PFSK-1 (cell line): ENCODE measurements around the gene TBCD.

ENCODE experiments used
- FOXP2 ChIP-seq: optimal IDR thresholded peaks from 2 replicates; pipeline ENCODE3; 2011; ENCODE audit warnings: borderline replicate concordance, control low read depth, inconsistent platforms; ENCODE audit not compliant: insufficient read depth; ENCODE audit errors: extremely low read length, extremely low read depth
- POLR2AphosphoS5 ChIP-seq: IDR thresholded peaks from 2 replicates; pipeline ENCODE4 v1.6.1; 2012; ENCODE audit warnings: low read depth, mild to moderate bottlenecking, control low read depth, low read length, moderate library complexity
- REST ChIP-seq, 2 experiments: IDR thresholded peaks; 2 replicates each; pipeline versions ENCODE4 v1.6.1 to v1.8.0; 2011 to 2012; ENCODE audit warnings: low read depth in 2 of 2, low read length in 2 of 2, control low read depth in 1 of 2, inconsistent platforms in 1 of 2, mild to moderate bottlenecking in 1 of 2, moderate library complexity in 1 of 2; ENCODE audit not compliant: insufficient read depth in 1 of 2
- SIN3A ChIP-seq: IDR thresholded peaks from 2 replicates; pipeline ENCODE4 v1.6.1; 2012; ENCODE audit warnings: mild to moderate bottlenecking, low read length, moderate library complexity, borderline replicate concordance; ENCODE audit not compliant: insufficient read depth
- TAF1 ChIP-seq: IDR thresholded peaks from 2 replicates; pipeline ENCODE4 v1.6.1; 2012; ENCODE audit warnings: low read length, control low read depth, borderline replicate concordance; ENCODE audit not compliant: insufficient read depth

TBCD gene

GRCh38 chr17:82949361-82949760 lies 197.5 kb downstream of the TBCD start:
- TF ChIP-seq TAF1 (no peak), FOXP2 (no peak), POLR2AphosphoS5 (no peak), SIN3A (no peak), REST (IDR thresholded peaks at IDR 0.05; ENCODE audit: insufficient read depth in 1 of 2, low read depth in 2 of 2, low read length in 2 of 2) (no peak)

GRCh38 chr17:82949984-82950383 lies 198.1 kb downstream of the TBCD start:
- TF ChIP-seq SIN3A (no peak), POLR2AphosphoS5 (no peak), TAF1 (no peak), REST (IDR thresholded peaks at IDR 0.05; ENCODE audit: insufficient read depth in 1 of 2, low read depth in 2 of 2, low read length in 2 of 2) (no peak), FOXP2 (no peak)

DNA sequence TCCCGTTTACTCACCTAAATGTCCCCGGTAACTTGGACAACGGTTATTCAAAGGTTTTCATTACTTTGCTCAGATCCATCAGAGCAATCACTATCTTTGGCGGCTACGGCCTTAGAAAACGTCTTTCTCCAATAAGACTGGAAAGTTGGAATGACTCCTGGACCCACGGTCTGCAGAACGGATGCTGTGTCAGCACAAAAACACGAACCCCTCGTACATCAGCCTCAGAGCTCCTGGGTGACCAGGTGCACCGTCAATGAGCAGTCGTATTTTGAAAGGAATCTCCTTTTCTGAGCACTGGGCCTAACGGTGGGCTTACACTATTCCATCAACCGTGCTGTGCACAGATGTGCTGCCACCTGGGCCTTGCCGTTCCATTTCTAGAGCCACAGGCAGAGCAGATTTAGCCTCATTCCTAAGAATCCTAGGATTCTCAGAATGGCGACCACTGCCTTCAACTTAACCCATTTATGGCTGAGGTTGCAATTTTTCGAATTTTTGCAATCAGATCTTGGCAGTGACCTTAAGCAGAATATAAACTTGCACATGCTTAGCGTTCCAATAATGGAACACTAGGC lies 198.7 kb downstream of the TBCD start:
- no peak for TF ChIP-seq FOXP2
- no peak for TF ChIP-seq TAF1
- TF ChIP-seq SIN3A, result no peak
- TF ChIP-seq REST (IDR thresholded peaks at IDR 0.05; ENCODE audit: insufficient read depth in 1 of 2, low read depth in 2 of 2, low read length in 2 of 2), result no peak
- no peak for TF ChIP-seq POLR2AphosphoS5

GRCh38 chr17:82952019-82952418 lies 200.2 kb downstream of the TBCD start:
- no peak for TF ChIP-seq SIN3A
- TF ChIP-seq TAF1, result no peak

GRCh38 chr17:82956146-82956725 lies 204.4 kb downstream of the TBCD start:
- TF ChIP-seq POLR2AphosphoS5 (no peak), SIN3A (no peak), REST (IDR thresholded peaks at IDR 0.05; ENCODE audit: insufficient read depth in 1 of 2, low read depth in 2 of 2, low read length in 2 of 2) (no peak), TAF1 (no peak), FOXP2 (no peak)
